Measurements from ENCODE around the gene CDK5RAP3.

The CDK5RAP3 gene

GRCh38 chr17:47994724-47995123 lies 23.8 kb downstream of the CDK5RAP3 start:
- in situ Hi-C loops (cut with MboI; ENCODE audit: low pct_unique_long_range_greater_than_20kb, low sequenced_read_pairs, unreplicated experiment): no loop called here
- DNase-seq (ENCODE audit: low spot score): no peak
- TF ChIP-seq CTCF (IDR thresholded peaks at IDR 0.05; ENCODE audit: extremely low read depth, insufficient read depth, missing control alignments): no peak

- no peak for DNase-seq (ENCODE audit: low spot score)
- in situ Hi-C loops (cut with MboI; ENCODE audit: low pct_unique_long_range_greater_than_20kb, low sequenced_read_pairs, unreplicated experiment): no loop called here
- TF ChIP-seq CTCF (IDR thresholded peaks at IDR 0.05; ENCODE audit: extremely low read depth, insufficient read depth, missing control alignments): no peak
These were observed 24.5 kb downstream of the CDK5RAP3 start for GRCh38 chr17:47995241-47995935.

- TF ChIP-seq CTCF (IDR thresholded peaks at IDR 0.05; ENCODE audit: extremely low read depth, insufficient read depth, missing control alignments): no peak
- no peak for DNase-seq (ENCODE audit: low spot score)
- in situ Hi-C loops (cut with MboI; ENCODE audit: low pct_unique_long_range_greater_than_20kb, low sequenced_read_pairs, unreplicated experiment): no loop called here
These were observed 25.3 kb downstream of the CDK5RAP3 start for GRCh38 chr17:47996201-47996600.

- in situ Hi-C loops (cut with MboI; ENCODE audit: low pct_unique_long_range_greater_than_20kb, low sequenced_read_pairs, unreplicated experiment): no loop called here
- no peak for DNase-seq (ENCODE audit: low spot score)
- TF ChIP-seq CTCF (IDR thresholded peaks at IDR 0.05; ENCODE audit: extremely low read depth, insufficient read depth, missing control alignments): no peak
These were observed 26.7 kb downstream of the CDK5RAP3 start for GRCh38 chr17:47997586-47997985.

- no peak for DNase-seq (ENCODE audit: low spot score)
- in situ Hi-C loops (cut with MboI; ENCODE audit: low pct_unique_long_range_greater_than_20kb, low sequenced_read_pairs, unreplicated experiment): no loop called here
- TF ChIP-seq CTCF (IDR thresholded peaks at IDR 0.05; ENCODE audit: extremely low read depth, insufficient read depth, missing control alignments): no peak
These were observed 27.1 kb downstream of the CDK5RAP3 start for GRCh38 chr17:47998044-47998443.

- in situ Hi-C loops (cut with MboI; ENCODE audit: low pct_unique_long_range_greater_than_20kb, low sequenced_read_pairs, unreplicated experiment): no loop called here
- DNase-seq (ENCODE audit: low spot score): no peak
- TF ChIP-seq CTCF (IDR thresholded peaks at IDR 0.05; ENCODE audit: extremely low read depth, insufficient read depth, missing control alignments): no peak
These were observed 28.7 kb downstream of the CDK5RAP3 start for GRCh38 chr17:47999582-47999981.
